Measurements from ENCODE around the gene EXOC3.
"Not testable (repeated sequence)": the region's sequence is repeated elsewhere in the genome, so short reads cannot be mapped to it uniquely, and the experiment has no call there.

The EXOC3 gene

DNA sequence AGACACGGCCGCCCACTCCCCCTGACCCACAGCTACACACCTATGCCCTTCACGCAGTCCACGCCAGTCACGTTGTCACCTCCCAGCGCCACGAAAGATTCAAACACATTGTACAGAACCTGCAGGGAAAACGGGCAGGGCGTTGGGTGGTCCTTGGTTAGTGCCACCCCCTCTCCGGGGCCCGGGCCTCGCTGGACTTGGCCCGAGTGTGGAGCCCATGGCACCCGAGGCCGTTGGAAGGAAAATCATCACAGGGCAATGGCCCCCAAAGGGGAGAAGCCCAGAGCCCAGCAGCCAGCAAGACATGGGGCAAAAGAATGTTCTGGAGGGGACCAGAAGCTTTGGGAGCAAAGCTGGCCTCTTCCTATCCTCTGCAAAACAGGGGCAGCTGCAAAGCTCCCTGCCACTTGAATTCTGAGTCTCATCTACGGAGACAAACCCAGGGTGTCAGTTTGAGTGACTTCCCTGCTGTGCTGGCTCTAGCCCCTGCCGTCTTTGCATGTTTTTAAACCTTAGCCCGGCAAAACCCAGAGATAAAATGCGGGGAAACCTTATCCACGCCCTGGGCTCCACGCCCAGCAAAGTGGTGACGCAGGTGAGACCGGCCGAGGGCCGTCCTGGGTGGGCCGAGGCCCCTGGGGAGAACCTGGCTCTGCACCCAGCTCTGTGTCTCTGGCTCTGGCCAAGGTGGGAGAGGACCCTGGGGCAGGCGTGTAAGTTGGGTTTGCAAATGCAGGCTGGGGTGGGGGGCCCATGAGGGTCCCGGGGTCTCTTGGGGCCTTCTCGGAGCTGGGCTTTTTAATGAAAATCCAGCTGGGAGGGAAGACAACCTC, 42.4 kb downstream of the EXOC3 start:
- no peak for DNase-seq

DNA sequence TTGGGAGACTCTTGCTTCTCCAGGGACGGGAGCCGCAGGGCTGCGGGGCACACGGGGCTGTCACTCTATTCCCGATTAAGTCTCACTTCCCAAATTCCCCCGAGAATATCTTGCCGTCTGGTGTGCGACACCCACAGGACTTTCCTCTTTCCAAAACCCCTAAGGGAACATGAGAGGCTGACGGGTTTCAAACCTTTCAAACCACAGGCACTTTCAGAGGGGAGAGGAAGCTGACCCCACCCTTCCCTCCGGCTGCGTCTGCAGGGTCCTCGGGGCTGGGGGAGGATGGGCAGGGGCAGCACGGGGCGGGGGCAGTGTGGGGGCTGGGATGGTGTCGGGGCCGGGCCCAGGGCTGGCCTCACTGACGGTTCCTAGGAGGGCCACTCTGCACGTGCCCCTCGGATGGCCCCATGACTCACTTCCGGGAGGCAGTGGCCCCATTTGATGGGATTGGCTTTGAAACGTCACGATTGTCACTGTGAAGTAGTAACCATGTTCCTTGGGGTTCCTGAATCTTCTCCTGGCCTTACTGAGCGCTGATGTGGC, 43.0 kb downstream of the EXOC3 start:
- no peak for DNase-seq

DNA sequence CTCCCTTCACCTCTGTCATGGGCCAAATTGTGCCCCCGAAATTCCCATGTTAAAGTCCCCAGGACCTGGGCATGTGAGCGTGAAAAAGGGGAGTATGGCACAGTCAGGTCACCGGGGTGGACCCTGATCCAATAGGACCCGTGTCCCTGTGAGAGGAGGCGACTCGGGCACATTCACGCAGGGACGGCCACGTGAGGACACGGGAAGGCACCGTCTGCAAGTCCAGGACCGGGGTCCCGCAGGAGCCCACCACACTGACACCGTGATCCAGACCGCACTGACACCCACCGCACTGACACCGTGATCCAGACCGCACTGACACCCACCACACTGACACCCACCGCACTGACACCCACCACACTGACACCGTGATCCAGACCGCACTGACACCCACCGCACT, 43.6 kb downstream of the EXOC3 start:
- not testable (repeated sequence) for DNase-seq

DNA sequence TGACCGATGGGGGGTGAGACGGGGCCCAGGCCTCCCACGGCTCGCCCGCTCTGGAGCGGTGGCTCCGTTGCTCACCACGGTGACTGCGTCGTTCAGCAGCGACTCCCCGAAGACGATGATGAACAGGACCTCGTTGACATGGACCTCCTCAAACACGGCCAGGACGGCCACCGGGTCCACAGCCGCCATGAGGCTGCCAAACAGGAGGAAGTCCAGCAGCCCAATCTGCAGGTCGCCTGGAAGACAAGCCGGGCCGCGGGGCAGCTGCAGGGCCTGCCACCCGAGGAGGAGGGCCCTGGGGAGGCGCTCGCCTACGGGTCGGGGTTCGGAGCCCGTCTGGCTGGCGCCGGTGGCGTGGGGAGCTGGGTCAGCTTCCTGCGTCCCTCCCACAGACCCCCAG, 45.3 kb downstream of the EXOC3 start:
- DNase-seq: no peak

DNA sequence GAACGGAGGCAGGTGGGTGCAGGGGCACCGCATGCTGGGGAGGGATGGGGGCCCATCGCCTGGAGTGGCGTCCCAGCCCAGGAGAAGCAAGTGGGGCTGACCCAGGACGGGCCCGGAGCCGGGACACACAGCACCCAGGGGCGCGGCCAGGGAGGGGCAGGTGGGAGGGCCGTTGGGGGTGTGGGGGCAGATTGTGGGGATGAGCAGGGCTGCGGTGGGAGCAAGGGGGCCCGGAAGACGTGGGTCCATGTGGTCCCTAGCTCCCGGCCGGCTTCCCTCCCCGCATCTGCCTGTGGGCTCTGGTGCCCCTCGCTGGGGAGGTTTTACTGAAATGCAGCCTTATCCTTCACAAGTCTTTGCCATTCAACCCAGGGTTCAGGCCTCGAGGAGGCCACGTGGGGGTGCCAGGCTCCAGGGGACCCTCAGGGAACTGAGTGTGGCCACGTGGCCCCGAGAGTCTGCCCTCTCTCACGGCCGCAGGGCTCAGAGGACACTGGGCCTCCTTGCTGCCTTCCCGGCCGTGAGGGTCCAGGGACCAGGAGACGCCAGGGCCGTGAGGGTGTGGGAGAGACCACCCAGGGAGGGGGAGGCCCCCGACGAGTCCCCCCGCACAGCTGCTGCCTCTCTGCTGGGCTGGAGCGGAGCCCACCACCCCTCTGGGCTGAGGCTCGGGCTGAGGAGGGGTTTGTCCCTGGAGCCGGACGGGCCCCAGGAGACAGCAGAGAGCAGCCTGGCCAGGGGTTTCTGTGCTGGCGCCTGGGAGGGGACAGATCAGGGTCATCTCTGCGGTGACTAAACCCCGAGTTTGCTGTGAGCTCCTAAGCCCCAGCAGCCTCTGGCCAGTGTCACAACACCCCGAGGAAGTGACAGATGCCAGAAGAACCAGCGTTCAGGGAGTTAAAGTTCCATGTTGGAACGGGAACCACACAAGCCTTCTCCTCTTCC, 46.0 kb downstream of the EXOC3 start:
- no peak for DNase-seq

DNA sequence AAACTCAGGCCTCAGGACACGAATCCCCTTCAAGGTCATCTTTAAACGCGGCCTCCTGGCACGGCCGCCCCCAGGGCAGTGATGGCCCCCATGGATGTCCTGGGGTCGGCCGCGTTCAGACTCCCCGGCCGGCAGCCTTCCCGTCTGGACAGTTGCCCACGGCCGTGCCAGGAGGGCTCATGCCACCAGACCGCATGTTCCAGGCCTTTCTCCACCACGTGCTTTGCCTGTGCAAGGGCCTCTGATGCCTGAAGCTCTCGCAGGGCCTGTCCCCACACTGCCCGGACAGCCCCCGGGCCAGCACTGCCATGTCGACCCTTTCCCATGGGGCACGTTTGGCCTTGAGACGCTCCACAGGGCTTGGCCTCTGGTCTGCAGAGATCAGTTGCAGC, 46.7 kb downstream of the EXOC3 start:
- DNase-seq: no peak

DNA sequence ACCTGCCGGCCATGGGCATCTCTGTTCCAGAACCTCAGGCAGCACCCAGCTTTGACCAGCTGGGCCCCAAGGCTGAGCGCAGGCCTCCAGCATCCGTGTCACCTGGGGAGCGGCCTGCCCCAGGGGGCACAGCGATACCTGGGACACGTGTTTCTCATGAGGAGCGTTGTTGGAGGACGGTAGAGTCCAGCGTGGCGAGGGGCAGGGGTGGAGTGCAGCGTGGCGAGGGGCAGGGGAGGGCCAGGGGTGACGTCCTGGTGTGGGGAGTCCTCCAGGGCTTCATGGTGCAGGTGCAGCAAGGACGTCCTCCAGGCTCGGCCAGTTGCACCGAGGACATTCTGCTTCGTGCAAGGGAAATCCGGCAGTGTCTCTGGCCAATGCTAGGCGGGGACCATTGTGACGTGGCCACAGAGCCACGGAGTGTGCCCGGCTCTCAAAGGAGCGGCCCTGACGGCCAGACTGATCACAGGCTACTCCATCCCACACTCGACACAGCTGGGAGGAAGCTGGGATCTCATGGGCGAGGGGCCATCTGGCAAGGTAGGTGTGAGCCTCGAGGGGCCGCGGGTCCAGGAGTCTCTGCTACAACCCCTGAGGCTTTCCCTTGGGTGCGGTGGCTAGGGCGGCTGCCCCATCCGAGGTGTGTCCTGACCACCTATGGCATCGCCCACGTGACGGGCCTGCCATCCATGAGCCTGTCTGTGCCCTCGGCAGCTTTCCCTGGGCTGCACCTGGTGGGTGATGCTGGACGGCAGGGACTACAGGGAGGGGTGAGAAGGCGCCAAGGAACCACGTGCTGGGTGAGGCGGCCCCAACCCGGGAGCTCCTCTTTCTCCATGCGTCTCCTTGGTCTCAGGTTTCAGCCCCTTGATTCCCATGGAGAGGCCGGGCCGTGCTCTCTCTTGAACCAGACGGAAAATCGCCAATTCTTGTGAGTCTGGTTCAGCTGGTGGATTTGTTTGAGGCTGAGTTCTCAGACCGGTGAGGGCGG, 47.4 kb downstream of the EXOC3 start:
- no peak for DNase-seq

DNA sequence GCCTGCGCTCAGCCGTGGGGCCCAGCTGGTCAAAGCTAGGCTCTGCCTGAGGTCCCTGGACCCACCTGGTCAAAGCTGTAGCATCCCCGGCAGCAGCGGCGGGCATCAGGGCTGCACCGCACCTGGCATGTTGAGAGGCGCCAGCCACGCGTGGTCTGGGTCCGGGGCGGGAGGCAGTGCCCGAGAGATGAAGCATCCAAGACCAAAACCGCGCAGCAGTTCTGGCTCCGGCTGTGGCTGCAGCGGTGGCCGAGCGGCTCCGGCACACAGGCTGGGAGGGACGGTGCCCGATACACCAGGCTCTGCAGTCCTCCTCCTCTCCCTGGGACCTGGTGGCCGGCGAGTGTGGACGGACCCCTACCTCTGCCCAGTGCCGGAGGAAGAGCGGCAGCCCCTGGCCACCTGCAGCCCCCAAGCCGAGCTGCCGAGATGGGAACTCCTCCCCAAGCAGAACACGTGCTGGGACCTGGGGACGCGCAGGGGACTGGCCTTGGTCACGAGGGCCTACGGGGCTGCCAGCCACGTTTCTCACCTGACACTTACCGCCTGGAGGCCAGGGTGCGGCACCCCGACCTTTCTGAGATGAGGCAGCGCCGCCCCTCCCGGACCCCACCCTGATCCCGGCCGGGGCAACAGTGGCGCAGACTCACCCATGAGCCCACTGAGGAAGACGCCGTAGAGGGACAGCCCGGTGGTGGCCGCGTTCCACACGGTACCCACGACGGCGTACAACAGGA, 48.3 kb downstream of the EXOC3 start:
- no peak for DNase-seq

DNA sequence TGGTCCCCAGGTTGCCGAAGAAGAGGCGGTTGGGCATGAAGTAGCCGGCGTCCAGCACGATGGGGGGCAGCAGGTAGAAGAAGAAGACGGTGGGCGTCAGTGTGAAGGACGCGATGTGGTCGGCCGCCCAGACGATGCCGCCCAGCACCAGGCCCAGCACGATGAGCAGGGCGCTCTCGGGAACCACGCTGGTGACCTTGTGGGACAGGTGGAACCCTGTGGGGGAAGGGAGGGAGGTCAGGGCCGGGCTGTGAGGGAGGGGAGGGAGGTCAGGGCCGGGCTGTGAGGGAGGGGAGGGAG, 48.8 kb downstream of the EXOC3 start:
- DNase-seq: no peak

DNA sequence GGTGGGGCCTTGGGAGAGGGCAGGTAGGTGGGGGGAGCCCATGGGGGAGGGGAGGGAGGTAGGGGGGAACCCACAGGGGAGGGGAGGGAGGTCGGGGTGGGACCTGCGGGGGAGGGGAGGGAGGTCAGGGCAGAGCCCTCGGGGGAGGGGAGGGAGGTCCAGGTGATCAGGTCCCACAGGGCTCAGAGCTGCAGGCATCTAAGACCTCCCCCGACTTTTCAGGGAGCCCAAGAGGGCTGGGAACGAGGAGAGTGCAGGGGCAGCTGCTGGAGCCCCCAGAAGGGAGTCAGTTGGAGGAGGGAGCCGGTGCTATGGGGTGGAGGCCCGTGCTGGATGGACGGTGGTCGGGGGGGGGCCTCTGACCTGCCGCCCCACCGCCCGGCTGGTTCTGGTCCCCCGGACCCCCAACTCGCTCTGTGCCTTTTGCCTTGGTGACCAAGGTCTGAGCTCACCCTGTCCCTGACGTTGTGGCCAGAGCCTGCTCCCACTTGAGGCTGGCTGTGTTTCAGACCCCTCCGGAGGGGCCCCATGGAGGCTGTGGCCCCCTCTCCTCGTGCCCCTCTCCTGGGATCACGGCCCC, 49.4 kb downstream of the EXOC3 start:
- no peak for DNase-seq

DNA sequence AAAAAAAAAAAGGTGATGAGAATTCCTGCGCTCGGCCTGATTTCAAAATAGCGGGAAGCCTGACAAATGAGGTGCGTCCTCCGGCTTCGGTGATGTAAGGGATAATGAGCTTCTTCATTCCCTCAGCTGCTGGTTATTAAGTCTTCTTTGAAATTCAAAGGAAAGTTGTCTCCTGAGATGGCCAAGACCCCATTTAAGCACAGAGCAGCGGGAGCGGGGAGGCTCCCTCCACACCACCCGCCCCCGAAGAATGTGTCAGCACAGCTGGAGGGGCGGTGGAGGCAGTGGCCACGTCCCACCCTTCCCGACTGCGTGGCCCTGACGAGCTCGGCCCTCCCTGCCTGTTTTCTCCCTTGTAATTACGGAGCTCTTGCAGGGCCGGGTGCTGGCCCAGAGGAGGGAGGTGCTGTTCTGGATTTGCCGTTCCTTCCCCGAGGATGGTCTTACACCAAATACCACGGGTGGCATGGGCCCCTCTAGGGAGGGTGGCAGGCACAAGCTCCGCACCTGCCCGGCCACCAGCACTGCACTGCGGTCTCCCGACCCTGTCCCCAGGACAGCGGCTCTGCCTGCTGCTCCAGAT, 50.2 kb downstream of the EXOC3 start:
- DNase-seq: no peak

DNA sequence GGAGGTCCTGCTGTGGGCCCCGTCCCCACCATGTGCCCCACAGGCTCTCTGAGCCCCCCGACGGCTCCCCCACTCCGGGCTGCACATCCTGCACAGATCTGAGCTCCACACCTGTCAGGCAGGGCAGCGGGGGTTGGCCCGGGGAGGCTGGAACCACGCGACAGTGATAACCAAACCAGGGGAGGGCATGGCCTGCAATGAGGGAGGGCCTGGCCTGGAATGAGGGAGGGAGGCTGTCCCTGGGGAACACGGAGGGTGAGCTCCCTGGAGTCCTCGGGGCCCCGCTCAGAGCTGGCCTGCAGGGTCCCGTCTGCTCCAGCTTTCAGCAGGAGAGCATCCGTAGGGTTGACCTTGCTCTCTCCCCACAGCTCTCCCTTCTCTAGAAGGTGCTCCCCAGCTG, 50.8 kb downstream of the EXOC3 start:
- DNase-seq: no peak

DNA sequence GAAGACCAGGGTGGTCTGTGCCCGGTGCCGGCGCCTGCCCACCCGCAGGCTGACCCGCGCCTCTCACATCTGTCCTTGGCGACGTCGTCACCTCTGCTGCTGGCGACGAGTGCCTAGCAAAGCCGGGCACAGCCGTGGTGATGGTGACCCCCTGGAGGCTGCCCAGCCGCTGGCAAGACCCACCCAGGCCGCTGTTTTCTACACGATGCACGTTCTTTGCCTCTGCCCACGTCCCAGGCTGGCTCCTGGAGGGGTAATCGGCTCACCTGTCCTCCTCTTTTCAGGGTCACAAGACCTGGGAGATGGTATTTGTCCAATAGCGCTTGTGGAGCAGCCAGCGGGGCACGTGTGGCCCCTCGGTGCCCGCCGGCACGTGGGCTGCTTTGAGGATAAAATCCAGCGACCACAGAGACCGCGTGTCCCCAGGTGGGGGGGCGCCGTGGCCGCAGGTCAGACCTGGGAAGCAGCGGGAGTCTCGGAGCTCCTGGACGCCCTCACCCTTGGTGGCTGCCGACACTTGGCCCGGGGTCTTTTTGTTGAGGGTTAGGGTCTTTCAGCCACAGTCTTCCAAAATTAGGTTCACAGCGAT, 51.8 kb downstream of the EXOC3 start:
- no peak for DNase-seq

DNA sequence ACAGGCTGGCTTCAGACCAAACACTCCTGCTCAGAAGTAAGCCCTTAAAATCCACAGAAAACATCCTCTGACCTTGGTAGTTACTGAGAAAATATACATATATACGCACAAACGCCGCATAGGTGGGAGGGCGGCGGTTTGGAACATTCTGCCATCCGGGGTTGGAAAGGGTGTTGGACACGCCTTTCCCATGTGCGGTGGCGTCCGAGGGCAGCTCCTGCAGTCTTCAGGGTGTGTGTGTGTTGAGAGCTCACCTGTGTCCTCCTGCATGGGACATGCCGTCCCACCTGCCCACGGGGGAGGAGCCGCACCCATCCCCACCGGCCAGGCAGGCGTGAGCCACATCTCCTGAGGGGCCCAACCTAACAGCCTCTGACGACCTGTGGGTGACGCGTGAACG, 53.1 kb downstream of the EXOC3 start:
- no peak for DNase-seq

DNA sequence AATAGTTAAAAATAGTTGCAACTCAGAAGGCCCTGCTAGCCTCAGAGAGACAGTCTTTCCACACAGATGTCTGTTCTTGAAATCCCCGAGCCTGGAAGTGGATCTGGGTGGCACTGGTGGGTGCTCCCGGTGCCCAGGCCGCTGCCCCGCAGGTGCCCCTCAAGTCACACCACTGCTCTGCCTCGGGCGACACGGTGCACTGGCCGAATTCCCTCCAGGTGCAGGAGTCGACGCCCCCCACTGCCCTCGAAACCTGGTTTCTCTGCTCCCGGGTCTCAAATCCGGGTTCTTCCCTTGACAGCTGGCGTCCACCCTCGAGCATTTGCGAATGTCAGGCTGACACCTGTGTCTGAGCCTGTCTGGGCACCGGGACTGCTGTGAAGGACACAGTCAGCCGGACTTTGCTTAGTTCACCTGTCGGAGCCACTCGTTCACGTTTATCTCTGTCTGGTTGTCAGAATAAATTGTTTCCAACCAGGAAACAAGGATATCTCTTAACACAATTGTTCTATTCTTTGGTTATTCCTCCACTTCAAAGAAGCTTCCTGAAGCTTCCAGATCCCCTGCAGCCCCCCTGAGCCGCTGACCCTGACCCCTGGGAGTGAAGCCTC, 54.2 kb downstream of the EXOC3 start:
- no peak for DNase-seq

DNA sequence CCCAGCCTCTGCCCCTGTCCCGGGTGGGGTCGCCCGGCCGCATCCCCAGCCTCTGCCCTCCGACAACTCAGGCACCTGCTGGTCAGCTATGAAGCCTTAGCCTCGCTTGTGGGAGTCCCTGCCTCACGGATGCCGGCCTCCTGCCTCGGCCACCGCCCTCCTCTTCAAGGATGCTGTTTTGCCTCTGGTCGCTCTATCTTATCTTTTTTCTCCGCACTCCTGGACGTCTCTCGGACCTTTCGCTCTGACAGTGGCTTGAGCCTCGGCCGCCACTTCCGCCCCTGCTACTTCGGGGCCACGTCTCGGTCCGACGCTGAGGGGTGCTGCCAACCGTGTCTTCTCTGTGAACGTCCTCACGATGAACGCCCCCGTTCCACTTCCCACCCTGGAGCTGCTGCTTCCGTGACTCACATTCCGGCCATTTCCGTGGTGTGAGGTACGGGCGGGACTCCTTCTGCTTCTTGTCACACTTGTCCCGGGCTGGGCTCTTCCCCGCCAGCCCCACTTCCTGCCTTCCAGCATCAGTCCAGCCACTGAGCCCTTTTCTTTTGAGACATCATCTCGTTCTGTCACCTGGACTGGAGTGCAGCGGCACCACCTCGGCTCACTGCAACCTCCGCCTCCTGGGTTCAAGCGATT, 55.0 kb downstream of the EXOC3 start:
- no peak for DNase-seq

DNA sequence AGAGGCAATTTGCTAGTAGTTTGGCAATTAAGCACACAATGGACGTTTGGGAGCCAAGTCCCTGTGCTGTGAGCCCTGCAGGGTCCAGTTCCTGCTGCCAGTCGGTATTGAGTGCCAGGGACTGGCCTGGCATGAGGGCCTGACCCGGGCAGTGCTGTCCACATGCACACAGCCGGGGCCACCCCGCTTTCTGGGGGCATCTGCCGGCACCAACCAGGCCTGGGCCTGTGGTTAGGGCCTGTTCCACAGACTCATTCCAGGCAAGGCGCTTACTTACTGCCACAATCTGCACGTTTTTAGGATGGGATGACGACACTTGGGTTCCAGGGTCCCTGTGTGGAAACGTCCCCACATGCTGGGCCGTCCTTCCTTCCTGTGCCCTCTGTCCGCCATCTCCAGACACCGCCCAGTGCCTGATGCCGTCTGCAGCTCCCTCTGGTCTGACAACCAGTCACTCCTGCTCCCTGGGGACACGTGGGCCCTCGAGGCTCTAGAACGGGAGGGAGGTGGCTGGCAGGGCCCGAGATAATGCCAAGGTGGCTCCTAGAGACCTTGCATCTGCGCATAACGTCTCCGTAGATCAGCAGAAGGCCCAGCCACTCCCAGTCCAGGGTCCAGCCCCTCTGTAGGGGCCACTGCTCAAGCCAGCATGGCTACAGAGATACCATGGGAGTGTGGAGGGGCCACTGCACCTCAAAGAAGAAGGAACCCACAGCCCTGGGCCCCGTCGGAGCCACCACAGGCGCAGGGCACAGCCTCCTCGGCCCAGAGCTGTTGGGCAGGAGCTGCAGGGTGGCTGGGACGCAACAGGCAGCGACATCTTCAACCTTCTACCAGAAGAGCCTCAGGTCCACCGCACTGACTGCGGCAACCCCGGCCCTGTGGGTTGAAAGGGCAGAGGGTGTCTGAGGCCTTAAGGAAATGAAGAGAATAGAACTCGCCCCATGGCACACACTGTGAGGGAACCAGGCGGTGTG, 56.5 kb downstream of the EXOC3 start:
- DNase-seq: peak in 1 of 56 donors; percentile 13
